ENCODE data around the gene MED31. TPM values are rescaled to one million over a fixed set of nuclear protein-coding genes. Genes with fewer than 3 reads are reported as not detected.

Gene MED31
- total and polyA plus RNA-seq, 12 donors = 8.0 to 69.1 (median 22.0) TPM

GRCh38 chr17:6642592-6642991, 8.8 kb downstream of the MED31 start:
- intact Hi-C loops (cut with DNase I) = no loop called here
- H3K4me3 ChIP-seq = no peak overlapping the region

GRCh38 chr17:6641247-6641863, 10.1 kb downstream of the MED31 start:
- no peak for TF ChIP-seq POLR2A (IDR thresholded peaks at IDR 0.05)
- TF ChIP-seq, protein P1, sequence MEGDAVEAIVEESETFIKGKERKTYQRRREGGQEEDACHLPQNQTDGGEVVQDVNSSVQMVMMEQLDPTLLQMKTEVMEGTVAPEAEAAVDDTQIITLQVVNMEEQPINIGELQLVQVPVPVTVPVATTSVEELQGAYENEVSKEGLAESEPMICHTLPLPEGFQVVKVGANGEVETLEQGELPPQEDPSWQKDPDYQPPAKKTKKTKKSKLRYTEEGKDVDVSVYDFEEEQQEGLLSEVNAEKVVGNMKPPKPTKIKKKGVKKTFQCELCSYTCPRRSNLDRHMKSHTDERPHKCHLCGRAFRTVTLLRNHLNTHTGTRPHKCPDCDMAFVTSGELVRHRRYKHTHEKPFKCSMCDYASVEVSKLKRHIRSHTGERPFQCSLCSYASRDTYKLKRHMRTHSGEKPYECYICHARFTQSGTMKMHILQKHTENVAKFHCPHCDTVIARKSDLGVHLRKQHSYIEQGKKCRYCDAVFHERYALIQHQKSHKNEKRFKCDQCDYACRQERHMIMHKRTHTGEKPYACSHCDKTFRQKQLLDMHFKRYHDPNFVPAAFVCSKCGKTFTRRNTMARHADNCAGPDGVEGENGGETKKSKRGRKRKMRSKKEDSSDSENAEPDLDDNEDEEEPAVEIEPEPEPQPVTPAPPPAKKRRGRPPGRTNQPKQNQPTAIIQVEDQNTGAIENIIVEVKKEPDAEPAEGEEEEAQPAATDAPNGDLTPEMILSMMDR (IDR thresholded peaks at IDR 0.05) = no peak
- Histone ChIP-seq H3K27ac (peak overlapping the region in 4 of 5 donors; percentile 71 to 95 (median 75)), H3K36me3 (replicated peaks in 1 of 2) (peaks cover 0 to 21% of the 10 kb centered on the region in 2 donors), H3K4me3 (peak overlapping the region; percentile 60 to 91 (median 86)), H3K9me3 (replicated peaks in 1 of 3) (no peaks in the 10 kb centered on the region), H3K4me1 (replicated peaks in 1 of 2) (peaks cover 13 to 23% of the 10 kb centered on the region in 2 donors), H3K27me3 (no peaks in the 10 kb centered on the region)
- WGBS, 4 donors = 4 to 5% (median 5%) methylated on average over 19 to 20 of the region's 20 CpGs
- intact Hi-C loops (cut with DNase I) = no loop called here
- DNase-seq = no peak

More at GRCh38 chr17:6642592-6642991, 8.8 kb downstream of the MED31 start:
- Histone ChIP-seq H3K36me3 (replicated peaks in 1 of 2) (peaks cover 0 to 24% of the 10 kb centered on the region in 2 donors), H3K9me3 (replicated peaks in 1 of 3) (no peaks in the 10 kb centered on the region), H3K27ac (no peak overlapping the region), H3K27me3 (no peaks in the 10 kb centered on the region), H3K4me1 (replicated peaks in 1 of 2) (peaks cover 13 to 23% of the 10 kb centered on the region in 2 donors)
- TF ChIP-seq, protein P1 (IDR thresholded peaks at IDR 0.05) = no peak
- TF ChIP-seq POLR2A (IDR thresholded peaks at IDR 0.05) = no peak
- 63 to 70% (median 64%) methylated on average over 2 of the region's 2 CpGs for WGBS, 4 donors
- DNase-seq = no peak

- 0% methylated on average over 22 to 52 of the region's 52 CpGs; no CpG with 5 or more reads in 1 of the 4 donors for WGBS, 4 donors
- Histone ChIP-seq H3K27me3 (no peaks in the 10 kb centered on the region), H3K27ac (peak within 1 kb of the TSS; percentile 71 to 95 (median 78)), H3K36me3 (replicated peaks in 1 of 2) (peaks cover 0 to 21% of the 10 kb centered on the region in 2 donors), H3K9me3 (replicated peaks in 1 of 3) (no peaks in the 10 kb centered on the region), H3K4me3 (peak within 1 kb of the TSS; percentile 60 to 91 (median 86)), H3K4me1 (replicated peaks in 1 of 2) (peaks cover 13 to 23% of the 10 kb centered on the region in 2 donors)
- TF ChIP-seq POLR2A (IDR thresholded peaks at IDR 0.05) = peak; percentile 85 to 91
- TF ChIP-seq, protein P1 (IDR thresholded peaks at IDR 0.05) = no peak
- peak; percentile 90 to 96 (median 92) for DNase-seq
- intact Hi-C loops (cut with DNase I) = no loop called here
Observed at GRCh38 chr17:6640536-6641246, 10.7 kb downstream of the MED31 start, which contains the start of the genes KIAA0753 and TXNDC17. KIAA0753 (minus strand) TSS chr17:6640711; CDS start chr17:6635103, 5,608 bp downstream. TXNDC17 (plus strand) TSS chr17:6641060; CDS start chr17:6641083, 23 bp downstream.

Data from adrenal gland (tissue), 12 donors.